Measurements from ENCODE around the gene TAAR6. TPM values are rescaled to one million over a fixed set of nuclear protein-coding genes. Genes with fewer than 3 reads are reported as not detected.

Gene TAAR6
- total and polyA plus RNA-seq, 9 of the 15 experiments (the other 6 are each of a cell fraction or from before 2014, with no cell fraction given) = not detected

DNA sequence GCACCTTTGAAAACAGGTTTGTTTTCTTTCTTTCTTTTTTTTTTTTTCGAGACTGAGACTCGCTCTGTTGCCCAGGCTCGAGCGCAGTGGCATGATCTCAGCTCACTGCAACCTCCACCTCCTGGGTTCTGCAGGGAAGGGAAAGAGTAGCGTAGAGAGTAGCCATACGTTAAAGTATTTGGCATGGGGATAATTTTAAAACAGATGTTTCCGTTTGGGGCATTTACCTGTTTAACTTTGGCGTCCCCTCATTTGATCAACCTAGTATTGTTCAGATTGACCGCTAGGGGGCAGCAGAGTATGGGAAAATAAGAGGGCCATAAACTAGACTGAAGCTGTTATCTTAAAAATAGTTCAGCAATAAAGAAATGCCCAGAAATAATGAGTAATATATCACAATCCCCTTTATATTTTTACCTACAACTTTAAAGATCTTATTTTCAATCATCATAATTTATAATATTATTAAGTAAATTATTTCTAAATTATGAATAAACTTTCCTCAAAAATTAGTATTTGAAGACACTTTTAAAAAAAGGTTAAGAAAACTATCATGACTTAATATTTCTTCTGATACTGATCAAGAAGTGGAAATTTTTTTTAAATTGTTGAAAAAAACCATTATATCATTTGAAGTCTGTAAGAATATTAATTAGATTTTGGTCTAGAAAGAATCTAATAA, 39.7 kb upstream of the TAAR6 start (continued):
- TF ChIP-seq MLLT1 (IDR thresholded peaks at IDR 0.05) (no peak), GABPB1 (CRISPR knock-in tag; IDR thresholded peaks at IDR 0.05) (no peak), CEBPG (CRISPR knock-in tag; IDR thresholded peaks at IDR 0.05) (no peak), CEBPG (tag; conservative IDR thresholded peaks at IDR 0.05 in 1 of 2, IDR thresholded peaks at IDR 0.05 in 1 of 2) (no peak), MXI1 (IDR thresholded peaks at IDR 0.05; ENCODE audit: low read depth, low read length) (no peak), CHD4 (IDR thresholded peaks at IDR 0.05; ENCODE audit: insufficient read depth, insufficient replicate concordance, low read depth, low read length, poor library complexity, severe bottlenecking) (no peak), TFAM (CRISPR knock-in tag; conservative IDR thresholded peaks at IDR 0.05) (no peak), HDGF (IDR thresholded peaks at IDR 0.05) (no peak), REST (IDR thresholded peaks at IDR 0.05; ENCODE audit: borderline replicate concordance) (peak; percentile 49; the same call in 1 of the 2 replicates), REST (CRISPR knock-in tag; IDR thresholded peaks at IDR 0.05; ENCODE audit: low read depth) (no peak), RAD21 (CRISPR knock-in tag; conservative IDR thresholded peaks at IDR 0.05 in 1 of 2, IDR thresholded peaks at IDR 0.05 in 1 of 2) (peak; percentile 70 to 73), ZNF740 (CRISPR knock-in tag; IDR thresholded peaks at IDR 0.05) (no peak), ZNF740 (tag; IDR thresholded peaks at IDR 0.05) (no peak), NFIC (IDR thresholded peaks at IDR 0.05) (no peak)
- TF ChIP-seq, protein P1, sequence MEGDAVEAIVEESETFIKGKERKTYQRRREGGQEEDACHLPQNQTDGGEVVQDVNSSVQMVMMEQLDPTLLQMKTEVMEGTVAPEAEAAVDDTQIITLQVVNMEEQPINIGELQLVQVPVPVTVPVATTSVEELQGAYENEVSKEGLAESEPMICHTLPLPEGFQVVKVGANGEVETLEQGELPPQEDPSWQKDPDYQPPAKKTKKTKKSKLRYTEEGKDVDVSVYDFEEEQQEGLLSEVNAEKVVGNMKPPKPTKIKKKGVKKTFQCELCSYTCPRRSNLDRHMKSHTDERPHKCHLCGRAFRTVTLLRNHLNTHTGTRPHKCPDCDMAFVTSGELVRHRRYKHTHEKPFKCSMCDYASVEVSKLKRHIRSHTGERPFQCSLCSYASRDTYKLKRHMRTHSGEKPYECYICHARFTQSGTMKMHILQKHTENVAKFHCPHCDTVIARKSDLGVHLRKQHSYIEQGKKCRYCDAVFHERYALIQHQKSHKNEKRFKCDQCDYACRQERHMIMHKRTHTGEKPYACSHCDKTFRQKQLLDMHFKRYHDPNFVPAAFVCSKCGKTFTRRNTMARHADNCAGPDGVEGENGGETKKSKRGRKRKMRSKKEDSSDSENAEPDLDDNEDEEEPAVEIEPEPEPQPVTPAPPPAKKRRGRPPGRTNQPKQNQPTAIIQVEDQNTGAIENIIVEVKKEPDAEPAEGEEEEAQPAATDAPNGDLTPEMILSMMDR (IDR thresholded peaks at IDR 0.05 in 2 of 3, conservative IDR thresholded peaks at IDR 0.05 in 1 of 3; ENCODE audit: insufficient read depth in 2 of 3, low read depth in 1 of 3, low read length in 3 of 3) = peak; percentile 60 to 83 (median 62); a peak in 5 of 6 replicates
